K562 (cell line): ENCODE data around the gene KLK7. TPM values are rescaled to one million over a fixed set of nuclear protein-coding genes. Genes with fewer than 3 reads are reported as not detected.

Source experiments
- ATAC-seq: fragments of 200-7000 bp; cut with Tn5 transposase; 3 replicates; pipeline ENCODE4 v1.9.1; 2020; ENCODE audit warnings: moderate library complexity
- BruUV-seq: library from RNA; stranded (reverse); fragments of 400-500 nt; replicated peaks from 2 replicates; lab custom pipeline; 2021; lab: Mats Ljungman, UMichigan
- CTCF ChIA-PET: fragments of 300-600 bp; formaldehyde crosslinking; extraction: SDS; loops from one replicate; lab custom pipeline; 2021; ENCODE audit warnings: low intra/inter-chr PET ratio; lab: Yijun Ruan, JAX
- POLR2A ChIA-PET: fragments of 300-600, 350-650 bp; sonication (Branson Sonifier 250); formaldehyde crosslinking; extraction: SDS; loops from one replicate; lab custom pipeline; 2021; ENCODE audit warnings: antibody characterized with exemption, inconsistent platforms; lab: Yijun Ruan, JAX
- DNase-seq, 4 experiments: peaks; one replicate each; pipeline versions ENCODE4 v3.0.0 to v3.0.0-alpha.2; 2011 to 2018; ENCODE audit warnings: low spot score in 3 of 4, mixed read lengths in 3 of 4; ENCODE audit errors: extremely low read depth in 1 of 4
- FAIRE-seq: peaks from 2 replicates; lab custom pipeline; 2011; peaks lifted over from hg19 to GRCh38; lab: Jason Lieb, UNC
- H2AFZ ChIP-seq: 2 replicates; pipeline ENCODE4 v1.6.0; 2011; ENCODE audit warnings: low read depth, low read length, control low read depth, inconsistent platforms
- H3K27ac ChIP-seq: fragments of 200-600 bp; 3 replicates; pipeline ENCODE4 v1.8.0; 2011; ENCODE audit warnings: low read depth, mild to moderate bottlenecking, control low read depth, inconsistent platforms, low read length, moderate library complexity, mixed read lengths; ENCODE audit errors: extremely low read depth
- H3K27me3 ChIP-seq, 2 experiments: fragments of 300-600 bp in 1 of 2; 2 replicates in 1 of 2; 3 replicates in 1 of 2; pipeline versions ENCODE4 v1.6.0 to v1.8.0; 2011; ENCODE audit warnings: inconsistent platforms in 2 of 2, low read length in 2 of 2, mild to moderate bottlenecking in 1 of 2, mixed read lengths in 1 of 2, moderate library complexity in 1 of 2; ENCODE audit not compliant: control insufficient read depth in 2 of 2, insufficient read depth in 2 of 2
- H3K36me3 ChIP-seq: fragments of 300-600 bp; 3 replicates; pipeline ENCODE4 v1.8.0; 2011; ENCODE audit warnings: mild to moderate bottlenecking, low read length, inconsistent platforms; ENCODE audit not compliant: control insufficient read depth, insufficient read depth
- H3K4me1 ChIP-seq, 2 experiments: fragments of 200-600 bp in 1 of 2; replicated peaks in 1 of 2; 2 replicates in 1 of 2; 3 replicates in 1 of 2; pipeline versions ENCODE4 v1.5.1 to v1.8.0; 2011; ENCODE audit warnings: inconsistent platforms in 2 of 2, low read length in 2 of 2, mild to moderate bottlenecking in 1 of 2, mixed read lengths in 1 of 2, moderate library complexity in 1 of 2; ENCODE audit not compliant: control insufficient read depth in 2 of 2, insufficient read depth in 2 of 2
- H3K4me2 ChIP-seq: 2 replicates; pipeline ENCODE4 v1.6.1; 2011; ENCODE audit warnings: low read length, control low read depth, inconsistent platforms, mixed read lengths; ENCODE audit not compliant: insufficient read depth
- H3K4me3 ChIP-seq: fragments of 200-600 bp; sonication (generic), shearing (Covaris generic); 2 replicates; pipeline ENCODE4 v1.5.1; 2016; ENCODE audit warnings: control low read depth, inconsistent platforms
- H3K79me2 ChIP-seq: fragments of 200-600 bp; 3 replicates; pipeline ENCODE4 v1.8.0; 2011; ENCODE audit warnings: low read length, inconsistent platforms; ENCODE audit not compliant: control insufficient read depth, insufficient read depth
- H3K9ac ChIP-seq, 2 experiments: 2 replicates each; pipeline versions ENCODE4 v1.6.0 to v1.6.1; 2011; ENCODE audit warnings: low read depth in 2 of 2, low read length in 2 of 2, control low read depth in 1 of 2, inconsistent platforms in 1 of 2, mild to moderate bottlenecking in 1 of 2, mixed read lengths in 1 of 2; ENCODE audit not compliant: insufficient read depth in 1 of 2
- H3K9me1 ChIP-seq: one replicate; pipeline ENCODE4 v1.6.0; 2011; ENCODE audit warnings: inconsistent platforms, mild to moderate bottlenecking, low read length, moderate library complexity; ENCODE audit not compliant: control insufficient read depth, insufficient read depth
- H3K9me3 ChIP-seq: replicated peaks from 2 replicates; pipeline ENCODE4 v1.5.1; 2011; ENCODE audit warnings: low read depth, low read length, inconsistent platforms; ENCODE audit not compliant: control insufficient read depth, insufficient read depth
- H4K20me1 ChIP-seq: replicated peaks from 2 replicates; pipeline ENCODE4 v1.6.1; 2011; ENCODE audit warnings: low read length, inconsistent platforms, mixed read lengths; ENCODE audit not compliant: control insufficient read depth, insufficient read depth
- ASH1L ChIP-seq: fragments of 450-650 bp; IDR thresholded peaks from 2 replicates; pipeline ENCODE4 v1.6.1; 2018; ENCODE audit warnings: borderline replicate concordance, mild to moderate bottlenecking, low read depth; ENCODE audit not compliant: partially characterized antibody
- CBX3 ChIP-seq, 2 experiments: IDR thresholded peaks; 1 replicate in 1 of 2; 2 replicates in 1 of 2; pipeline ENCODE4 v1.6.1; 2012; ENCODE audit warnings: inconsistent platforms in 2 of 2, low read length in 2 of 2, borderline replicate concordance in 1 of 2, control low read depth in 1 of 2
- CC2D1A ChIP-seq: fragments of 450-650 bp; IDR thresholded peaks from 2 replicates; pipeline ENCODE4 v1.6.1; 2017; ENCODE audit warnings: mild to moderate bottlenecking
- DIDO1 ChIP-seq: fragments of 450-650 bp; IDR thresholded peaks from 2 replicates; pipeline ENCODE4 v1.6.1; 2016; ENCODE audit warnings: low read depth, missing biosample characterization, missing genetic modification characterization
- EGR1 ChIP-seq: fragments of 450-650 bp; conservative IDR thresholded peaks from 2 replicates; pipeline ENCODE4 v1.6.1; 2017; ENCODE audit warnings: mild to moderate bottlenecking
- MEIS2 ChIP-seq: fragments of 450-650 bp; IDR thresholded peaks from 2 replicates; pipeline ENCODE4 v1.6.1; 2014; ENCODE audit warnings: mild to moderate bottlenecking; ENCODE audit not compliant: partially characterized antibody
- REST ChIP-seq, 2 experiments: fragments of 450-650 bp; formaldehyde crosslinking in 1 of 2; IDR thresholded peaks; 2 replicates each; pipeline versions ENCODE4 v1.4.0 to v1.6.1; 2014 to 2020; ENCODE audit warnings: mild to moderate bottlenecking in 2 of 2, borderline replicate concordance in 1 of 2, low read depth in 1 of 2
- USF1 ChIP-seq: sonication (generic); formaldehyde crosslinking; IDR thresholded peaks from 2 replicates; pipeline ENCODE4 v1.9.0; 2022; ENCODE audit warnings: mild to moderate bottlenecking, missing genetic modification reagents
- WGBS: fragments of 100-300 bp; shearing (Covaris generic); methylation state at CpG from one replicate; pipeline ENCODE4 v1.1.6; 2016; ENCODE audit warnings: low coverage, mixed read lengths; ENCODE audit not compliant: insufficient coverage; ENCODE audit errors: missing lambda C conversion rate; 5-methylcytosine and 5-hydroxymethylcytosine counted together
- in situ Hi-C: fragments of 300-500 bp; cut with MboI; formaldehyde crosslinking; loops from 4 replicates; pipeline ENCODE4 v1.15.0; 2018; ENCODE audit warnings: inconsistent platforms, mixed read lengths
- intact Hi-C: fragments of 100-400 bp; cut with micrococcal nuclease; formaldehyde crosslinking; loops from 2 replicates; pipeline ENCODE4 v1.14.2; 2022
- polyA plus RNA-seq, 8 experiments: library from polyadenylated mRNA; depleted of rRNA in 4 of 8; stranded (reverse) in 5 of 8; unstranded in 3 of 8; fragments of >200 nt; fragmentation: Nextera tagmentation in 2 of 8; fragmentation: Illumina TruSeq in 1 of 8; extraction: Ambion mirVana in 2 of 8; extraction: Trizol in 1 of 8; gene quantifications; 2 replicates each; pipeline versions ENCODE4 v1.2.1 to v1.2.3, GENCODE V29; 2011 to 2014; ENCODE audit warnings: inconsistent platforms in 1 of 8, missing spikeins in 1 of 8
- total RNA-seq, 7 experiments: library from RNA; depleted of rRNA in 6 of 7; stranded (reverse); fragments of >200 nt in 6 of 7; fragmentation: Illumina TruSeq in 2 of 7; extraction: Trizol in 2 of 7; gene quantifications; 2 replicates each; pipeline versions ENCODE4 v1.2.1 to v1.2.3, GENCODE V29; 2011 to 2021; ENCODE audit warnings: low replicate concordance in 1 of 7
- TF ChIP-seq, protein P1 (sequence below): sonication (generic); formaldehyde crosslinking; IDR thresholded peaks from 2 replicates; pipeline ENCODE4 v1.5.0; 2020; ENCODE audit warnings: missing genetic modification reagents
- TF ChIP-seq, protein P2 (sequence below): sonication (generic); formaldehyde crosslinking; IDR thresholded peaks from 2 replicates; pipeline ENCODE4 v1.8.0; 2022; ENCODE audit warnings: mild to moderate bottlenecking, missing genetic modification reagents

Gene KLK7
- total and polyA plus RNA-seq, 9 of the 15 experiments (the other 6 are each of a cell fraction or from before 2014, with no cell fraction given): 0.03 TPM; not detected in 8

- no peak overlapping the region for H3K4me2 ChIP-seq
- no peak overlapping the region for H3K27ac ChIP-seq
- peak; percentile 86 for FAIRE-seq
- WGBS: 6% methylated on average over 2 of the region's 2 CpGs
- peaks cover 0 to 18% of the 10 kb centered on the region in 2 experiments; a peak in 3 of 5 replicates for H3K27me3 ChIP-seq
- CTCF ChIA-PET: no interaction called here
- in situ Hi-C loops: no loop called here
- H3K79me2 ChIP-seq: no peaks in the 10 kb centered on the region
- H3K9me1 ChIP-seq: no peaks in the 10 kb centered on the region
- ATAC-seq: peak; percentile 88
- peak; percentile 54 to 77 (median 72) for DNase-seq
- no TSS peak for BruUV-seq
- no peak overlapping the region for H3K9ac ChIP-seq
- H3K36me3 ChIP-seq: no peaks in the 10 kb centered on the region
- POLR2A ChIA-PET: no interaction called here
- H3K9me3 ChIP-seq: no peaks in the 10 kb centered on the region; the same call in 1 of the 2 replicates
- H3K4me1 ChIP-seq: no peaks in the 10 kb centered on the region
- H2AFZ ChIP-seq: peak overlapping the region; percentile 44; the same call in 1 of the 2 replicates
- no peak overlapping the region for H3K4me3 ChIP-seq
- intact Hi-C loops: no loop called here
- H4K20me1 ChIP-seq: no peaks in the 10 kb centered on the region
- TF ChIP-seq DIDO1 (tag) (peak; percentile 84; the same call in 1 of the 2 replicates), EGR1 (peak; percentile 56), CBX3 (IDR thresholded peaks at IDR 0.05; ENCODE audit: borderline replicate concordance in 1 of 2, low read length in 2 of 2) (peak in 1 of 2 experiments; percentile 96; a peak in 2 of 3 replicates), MEIS2 (peak; percentile 48), USF1 (CRISPR knock-in tag) (peak; percentile 94), CC2D1A (0 out of 2 replicates have a peak, but pooled peaks have one; percentile 42), ASH1L (peak; percentile 76), REST (IDR thresholded peaks at IDR 0.05; ENCODE audit: borderline replicate concordance) (peak; percentile 58), REST (CRISPR knock-in tag; IDR thresholded peaks at IDR 0.05; ENCODE audit: low read depth) (no peak)
- TF ChIP-seq, protein P1, sequence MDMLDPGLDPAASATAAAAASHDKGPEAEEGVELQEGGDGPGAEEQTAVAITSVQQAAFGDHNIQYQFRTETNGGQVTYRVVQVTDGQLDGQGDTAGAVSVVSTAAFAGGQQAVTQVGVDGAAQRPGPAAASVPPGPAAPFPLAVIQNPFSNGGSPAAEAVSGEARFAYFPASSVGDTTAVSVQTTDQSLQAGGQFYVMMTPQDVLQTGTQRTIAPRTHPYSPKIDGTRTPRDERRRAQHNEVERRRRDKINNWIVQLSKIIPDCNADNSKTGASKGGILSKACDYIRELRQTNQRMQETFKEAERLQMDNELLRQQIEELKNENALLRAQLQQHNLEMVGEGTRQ (CRISPR knock-in tag): peak; percentile 94
- TF ChIP-seq, protein P2, sequence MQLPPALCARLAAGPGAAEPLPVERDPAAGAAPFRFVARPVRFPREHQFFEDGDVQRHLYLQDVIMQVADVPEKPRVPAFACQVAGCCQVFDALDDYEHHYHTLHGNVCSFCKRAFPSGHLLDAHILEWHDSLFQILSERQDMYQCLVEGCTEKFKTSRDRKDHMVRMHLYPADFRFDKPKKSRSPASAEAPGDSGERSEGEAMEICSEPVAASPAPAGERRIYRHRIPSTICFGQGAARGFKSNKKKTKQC (CRISPR knock-in tag): no peak
These were observed 10.4 kb upstream of the KLK7 start for GRCh38 chr19:50994129-50994528.
